Right ventricle myocardium inferior (tissue), 1 donor: ENCODE results near the gene GAS7. TPM values are rescaled to one million over a fixed set of nuclear protein-coding genes. Genes with fewer than 3 reads are reported as not detected.

ENCODE experiments used
- ATAC-seq: fragments of 200-7000 bp; cut with Tn5 transposase; one replicate; pipeline ENCODE4 v1.9.1; 2020; ENCODE audit warnings: mild to moderate bottlenecking, moderate library complexity
- DNase-seq: peaks from one replicate; pipeline ENCODE4 v3.0.0; 2021; ENCODE audit errors: missing footprints
- intact Hi-C: fragments of 100-400 bp; cut with DNase I; formaldehyde crosslinking; loops from one replicate; pipeline ENCODE4 v1.11.0; 2022
- total RNA-seq: library from RNA; stranded (reverse); fragmentation: NEBNext Ultra II Directional; extraction: Animal tissue kit (Norgen Biotek cat#: 25700); gene quantifications from one replicate; pipeline ENCODE4 v1.2.1, GENCODE V29; 2021
- donor health status: DM: no; HTN: yes; CAD: no; lungs with severe emphysema.

The GAS7 gene
- total RNA-seq, 1 donor from 2014 or later: 90.5 TPM

- ATAC-seq (no peak), DNase-seq (no peak)
- intact Hi-C loops: no loop called here
Observed at GRCh38 chr17:10121971-10122707, 76.3 kb downstream of the GAS7 start.

GRCh38 chr17:10120749-10121148 lies 77.7 kb downstream of the GAS7 start:
- ATAC-seq: no peak
- intact Hi-C loops: no loop called here
- DNase-seq: no peak

GRCh38 chr17:10120109-10120485 lies 78.3 kb downstream of the GAS7 start:
- no peak for ATAC-seq
- DNase-seq: peak; percentile 79
- intact Hi-C loops: no loop called here

GRCh38 chr17:10119203-10120108 lies 79.0 kb downstream of the GAS7 start:
- no peak for ATAC-seq
- peak; percentile 80 for DNase-seq
- intact Hi-C loops: no loop called here

- no peak for DNase-seq
- intact Hi-C loops: no loop called here
- no peak for ATAC-seq
Observed at GRCh38 chr17:10118788-10119130, 79.6 kb downstream of the GAS7 start.

- no peak for ATAC-seq
- peak; percentile 76 for DNase-seq
Observed at GRCh38 chr17:10117581-10118001, 80.8 kb downstream of the GAS7 start.

GRCh38 chr17:10116753-10117420 lies 81.5 kb downstream of the GAS7 start:
- DNase-seq (no peak), ATAC-seq (no peak)
- intact Hi-C loops: no loop called here

More at GRCh38 chr17:10117581-10118001, 80.8 kb downstream of the GAS7 start:
- intact Hi-C loops: no loop called here

GRCh38 chr17:10116267-10116666 lies 82.1 kb downstream of the GAS7 start:
- DNase-seq (no peak), ATAC-seq (no peak)
- intact Hi-C loops: no loop called here

- no peak for ATAC-seq
- intact Hi-C loops: loop anchor here (2.0 kb wide), 1 partner anchor 73 kb away; no protein-coding TSS in a partner anchor
- DNase-seq: no peak
Observed at GRCh38 chr17:10115536-10115932, 82.9 kb downstream of the GAS7 start.

- DNase-seq (peak; percentile 96), ATAC-seq (peak; percentile 90)
- intact Hi-C loops: loop anchor here (1.0 to 5.0 kb wide), 3 partner anchors 48 to 82 kb away; no protein-coding TSS in a partner anchor
Observed at GRCh38 chr17:10114931-10115535, 83.4 kb downstream of the GAS7 start.

- DNase-seq: no peak
- intact Hi-C loops: loop anchor here (5.0 kb wide), 1 partner anchor 46 kb away; no protein-coding TSS in a partner anchor
- no peak for ATAC-seq
Observed at GRCh38 chr17:10112962-10113361, 85.4 kb downstream of the GAS7 start.

- intact Hi-C loops: loop anchor here (5.0 kb wide), 1 partner anchor 45 kb away; no protein-coding TSS in a partner anchor
- DNase-seq (no peak), ATAC-seq (no peak)
Observed at GRCh38 chr17:10111907-10112452, 86.4 kb downstream of the GAS7 start.

GRCh38 chr17:10109146-10109545 lies 89.3 kb downstream of the GAS7 start:
- intact Hi-C loops: no loop called here
- ATAC-seq: no peak
- DNase-seq: no peak

- intact Hi-C loops: no loop called here
- ATAC-seq (no peak), DNase-seq (peak; percentile 94)
Observed at GRCh38 chr17:10107316-10108165, 90.9 kb downstream of the GAS7 start.

GRCh38 chr17:10106067-10106466 lies 92.3 kb downstream of the GAS7 start:
- DNase-seq (no peak), ATAC-seq (no peak)
- intact Hi-C loops: no loop called here

GRCh38 chr17:10105513-10106001 lies 92.8 kb downstream of the GAS7 start:
- intact Hi-C loops: no loop called here
- ATAC-seq: peak; percentile 93
- no peak for DNase-seq

- DNase-seq: no peak
- intact Hi-C loops: no loop called here
- ATAC-seq: no peak
Observed at GRCh38 chr17:10103712-10104111, 94.7 kb downstream of the GAS7 start.

- no peak for DNase-seq
- ATAC-seq: no peak
- intact Hi-C loops: no loop called here
Observed at GRCh38 chr17:10102817-10103216, 95.6 kb downstream of the GAS7 start.
